Ectodermal cell (in vitro differentiated cells): ENCODE results near the gene TCERG1L.

ENCODE experiments used
- H3K27ac ChIP-seq: 2 replicates; pipeline ENCODE4 v1.7.0; 2013; ENCODE audit warnings: mild to moderate bottlenecking, low read depth, low read length; ENCODE audit not compliant: insufficient read depth, poor library complexity, severe bottlenecking
- H3K27me3 ChIP-seq: 2 replicates; pipeline ENCODE4 v1.7.0; 2013; ENCODE audit warnings: mild to moderate bottlenecking, low read length; ENCODE audit not compliant: insufficient read depth, control insufficient read depth, poor library complexity, severe bottlenecking
- H3K36me3 ChIP-seq: one replicate; pipeline ENCODE4 v1.7.0; 2013; ENCODE audit warnings: low read length; ENCODE audit not compliant: control insufficient read depth, insufficient read depth
- H3K4me1 ChIP-seq: one replicate; pipeline ENCODE4 v1.7.0; 2013; ENCODE audit warnings: low read length; ENCODE audit not compliant: control insufficient read depth, insufficient read depth
- H3K4me3 ChIP-seq: 2 replicates; pipeline ENCODE4 v1.7.0; 2013; ENCODE audit warnings: low read depth, low read length, control low read depth; ENCODE audit not compliant: insufficient read depth
- H3K9me3 ChIP-seq: 2 replicates; pipeline ENCODE4 v1.7.0; 2013; ENCODE audit warnings: mild to moderate bottlenecking, low read length, moderate library complexity; ENCODE audit not compliant: control insufficient read depth
- WGBS, 2 experiments: methylation state at CpG; one replicate each; pipeline ENCODE4 v1.1.7; 2013; ENCODE audit warnings: missing lambda C conversion rate in 2 of 2; 5-methylcytosine and 5-hydroxymethylcytosine counted together

TCERG1L gene

DNA sequence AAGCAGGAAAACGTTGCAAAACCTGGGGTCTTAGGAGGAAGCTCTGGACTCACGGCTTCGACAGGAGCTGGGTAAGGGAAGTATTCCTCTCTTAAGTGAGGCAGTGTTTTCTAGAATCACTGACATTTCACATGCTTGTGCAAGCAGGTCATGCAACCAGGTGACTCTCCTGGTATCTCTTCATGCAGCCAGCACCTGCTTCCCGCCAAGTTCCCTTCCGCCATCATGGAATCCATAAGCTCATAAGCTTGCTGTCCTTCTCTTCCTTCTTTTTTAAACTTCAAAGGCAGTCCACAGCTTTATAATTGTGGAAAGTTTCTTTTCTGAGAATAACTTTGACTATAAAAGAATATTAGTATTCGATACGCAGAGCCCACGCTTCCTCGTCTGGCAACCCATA, 256.1 kb downstream of the TCERG1L start:
- Histone ChIP-seq H3K4me3 (no peak overlapping the region), H3K36me3 (no peaks in the 10 kb centered on the region), H3K27ac (no peak overlapping the region), H3K4me1 (no peaks in the 10 kb centered on the region), H3K27me3 (no peaks in the 10 kb centered on the region), H3K9me3 (no peaks in the 10 kb centered on the region)
- 84 to 85% methylated on average over 9 of the region's 9 CpGs for WGBS, 2 experiments

- no peak overlapping the region for H3K27ac ChIP-seq
- 91% methylated on average over 2 of the region's 2 CpGs for WGBS, 2 experiments
- H3K4me3 ChIP-seq: no peak overlapping the region
- no peaks in the 10 kb centered on the region for H3K9me3 ChIP-seq
- no peaks in the 10 kb centered on the region for H3K27me3 ChIP-seq
- H3K4me1 ChIP-seq: peaks cover 3% of the 10 kb centered on the region
- H3K36me3 ChIP-seq: no peaks in the 10 kb centered on the region
Measured at GRCh38 chr10:131053192-131053591, 258.3 kb downstream of the TCERG1L start.

DNA sequence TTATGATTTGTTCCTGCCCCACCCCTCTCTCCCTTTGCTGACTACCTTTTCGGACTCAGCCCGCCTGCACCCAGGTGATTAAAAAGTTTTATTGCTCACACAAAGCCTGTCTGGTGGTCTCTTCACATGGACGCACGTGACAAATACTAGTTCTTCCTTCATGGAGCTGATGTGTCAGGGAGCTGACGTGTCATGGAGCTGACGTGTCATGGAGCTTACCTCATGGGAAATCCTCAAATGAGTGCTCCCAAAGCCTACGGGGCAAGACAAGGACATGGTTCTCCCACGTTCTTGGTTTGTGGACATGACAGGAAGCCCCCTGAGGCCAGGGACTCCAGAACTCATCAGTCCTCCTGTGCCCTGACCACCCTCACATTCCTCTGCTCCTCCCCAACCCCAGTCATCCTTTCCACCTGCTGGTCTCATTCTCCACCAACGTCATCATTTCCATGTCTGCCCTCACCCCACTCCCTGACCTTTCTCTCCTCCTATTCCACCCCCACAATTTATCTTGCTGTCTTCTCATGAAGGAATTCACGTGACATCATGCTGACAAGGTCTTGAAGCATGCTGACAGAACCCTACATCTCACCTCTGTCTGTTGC, 261.3 kb downstream of the TCERG1L start:
- Histone ChIP-seq H3K4me1 (peaks cover 7% of the 10 kb centered on the region), H3K27ac (no peak overlapping the region), H3K9me3 (no peaks in the 10 kb centered on the region), H3K36me3 (no peaks in the 10 kb centered on the region), H3K27me3 (no peaks in the 10 kb centered on the region), H3K4me3 (no peak overlapping the region)
- WGBS, 2 experiments: 84 to 85% methylated on average over 10 of the region's 10 CpGs

- Histone ChIP-seq H3K27ac (peak overlapping the region; percentile 30), H3K36me3 (no peaks in the 10 kb centered on the region), H3K4me3 (no peak overlapping the region), H3K9me3 (no peaks in the 10 kb centered on the region), H3K4me1 (peaks cover 7% of the 10 kb centered on the region), H3K27me3 (no peaks in the 10 kb centered on the region)
- 1 to 3% methylated on average over 3 of the region's 3 CpGs for WGBS, 2 experiments
Measured at GRCh38 chr10:131049016-131049415, 262.5 kb downstream of the TCERG1L start.

GRCh38 chr10:131048606-131049005, 262.9 kb downstream of the TCERG1L start:
- Histone ChIP-seq H3K27me3 (no peaks in the 10 kb centered on the region), H3K27ac (peak overlapping the region; percentile 30), H3K4me1 (peaks cover 7% of the 10 kb centered on the region), H3K36me3 (no peaks in the 10 kb centered on the region), H3K9me3 (no peaks in the 10 kb centered on the region), H3K4me3 (no peak overlapping the region)
- 10 to 11% methylated on average over 12 of the region's 12 CpGs for WGBS, 2 experiments

DNA sequence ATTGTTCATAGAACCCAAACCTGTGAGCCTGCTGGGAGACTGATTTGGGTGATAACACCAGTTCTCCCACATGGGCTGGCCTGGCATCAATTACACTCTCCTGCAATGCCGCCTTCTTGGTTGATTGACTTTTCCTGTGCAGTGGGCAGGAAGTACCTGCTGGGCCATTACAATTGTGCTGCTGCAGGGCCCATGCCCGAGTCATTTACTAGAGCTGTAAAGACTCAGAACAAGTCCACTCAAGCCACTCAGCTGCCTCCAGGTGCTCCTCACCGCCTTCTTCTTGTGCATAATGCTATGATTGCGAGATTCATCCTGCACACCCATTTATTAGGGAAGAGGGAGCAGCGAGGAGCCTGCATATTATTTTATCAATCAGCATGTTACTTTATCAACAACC, 264.0 kb downstream of the TCERG1L start:
- Histone ChIP-seq H3K27me3 (no peaks in the 10 kb centered on the region), H3K4me3 (no peak overlapping the region), H3K27ac (no peak overlapping the region), H3K9me3 (no peaks in the 10 kb centered on the region), H3K4me1 (peaks cover 7% of the 10 kb centered on the region), H3K36me3 (no peaks in the 10 kb centered on the region)
- WGBS, 2 experiments: 68 to 69% methylated on average over 5 of the region's 5 CpGs

DNA sequence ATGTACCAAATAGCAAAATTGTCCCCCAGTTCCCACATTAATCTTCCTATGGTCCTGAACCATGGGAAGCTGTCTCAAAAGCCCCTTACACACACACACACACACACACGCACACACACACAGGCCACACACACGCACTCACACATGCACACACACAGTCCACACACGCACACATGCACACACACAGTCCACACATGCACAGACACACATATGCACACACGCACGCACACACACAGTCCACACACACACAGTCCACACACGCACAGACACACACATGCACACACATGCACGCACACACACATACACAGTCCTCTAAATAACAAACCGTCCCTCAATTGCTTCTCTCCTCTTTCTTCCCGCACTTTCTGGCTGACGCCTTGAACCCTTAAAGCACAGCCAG, 265.3 kb downstream of the TCERG1L start:
- WGBS, 2 experiments: 84 to 85% methylated on average over 10 of the region's 10 CpGs
- H3K9me3 ChIP-seq: no peaks in the 10 kb centered on the region

GRCh38 chr10:131044379-131045111, 267.0 kb downstream of the TCERG1L start:
- Histone ChIP-seq H3K36me3 (no peaks in the 10 kb centered on the region), H3K27ac (no peak overlapping the region), H3K27me3 (no peaks in the 10 kb centered on the region), H3K4me1 (peaks cover 7% of the 10 kb centered on the region), H3K9me3 (peaks cover 3% of the 10 kb centered on the region), H3K4me3 (no peak overlapping the region)
- WGBS, 2 experiments: 85% methylated on average over 14 of the region's 14 CpGs

More for the DNA sequence above, 265.3 kb downstream of the TCERG1L start:
- no peak overlapping the region for H3K27ac ChIP-seq
- no peak overlapping the region for H3K4me3 ChIP-seq
- no peaks in the 10 kb centered on the region for H3K36me3 ChIP-seq
- H3K4me1 ChIP-seq: peaks cover 7% of the 10 kb centered on the region
- H3K27me3 ChIP-seq: no peaks in the 10 kb centered on the region

DNA sequence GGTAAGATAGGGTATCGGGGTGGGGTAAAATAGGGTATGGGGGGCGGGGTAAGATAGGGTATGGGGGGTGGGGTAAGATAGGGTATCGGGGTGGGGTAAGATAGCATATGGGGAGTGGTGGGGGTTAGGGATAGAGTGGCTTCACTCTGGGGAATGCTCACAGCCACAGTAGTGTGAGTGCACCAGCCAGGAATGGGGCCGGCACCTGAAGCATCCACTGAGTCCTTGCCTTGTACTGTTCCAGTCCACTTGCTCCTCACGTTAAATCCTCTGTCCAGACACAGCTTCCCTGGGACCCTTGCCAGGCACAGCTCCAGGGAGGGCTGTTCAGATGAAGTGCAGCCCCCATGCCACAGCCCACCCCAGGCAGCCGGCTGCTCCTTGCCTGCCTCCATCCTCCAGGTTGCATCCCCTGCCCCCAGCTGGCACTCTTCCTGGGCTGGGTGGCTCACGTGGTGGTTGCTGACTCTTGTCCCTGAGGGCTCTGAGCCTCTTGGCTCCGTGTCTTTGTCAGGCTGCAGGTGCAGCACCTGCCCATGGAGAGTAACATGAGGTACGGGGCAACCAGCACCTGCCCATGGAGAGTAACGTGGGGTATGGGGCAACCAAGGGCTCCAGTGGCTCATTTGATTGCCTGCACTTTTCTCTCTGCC, 268.4 kb downstream of the TCERG1L start:
- Histone ChIP-seq H3K36me3 (no peaks in the 10 kb centered on the region), H3K4me3 (no peak overlapping the region), H3K4me1 (peaks cover 3% of the 10 kb centered on the region), H3K9me3 (peaks cover 3% of the 10 kb centered on the region), H3K27me3 (no peaks in the 10 kb centered on the region), H3K27ac (no peak overlapping the region)
- 79 to 90% methylated on average over 7 to 8 of the region's 10 CpGs for WGBS, 2 experiments
